Right cardiac atrium (tissue), 5 donors: ENCODE data around the gene KL. TPM values are rescaled to one million over a fixed set of nuclear protein-coding genes. Genes with fewer than 3 reads are reported as not detected.

Experiments used
- ATAC-seq, 2 donors: fragments of 200-7000 bp; cut with Tn5 transposase; one replicate each; pipeline versions ENCODE4 v1.8.0 to v1.9.1; 2020; ENCODE audit warnings: moderate library complexity in 2 of 2, mild to moderate bottlenecking in 1 of 2
- DNase-seq, 3 donors: peaks; one replicate each; pipeline ENCODE4 v3.0.0-alpha.2; 2020
- H3K27ac ChIP-seq: one replicate; pipeline ENCODE4 v1.5.1; 2013; ENCODE audit warnings: mild to moderate bottlenecking, low read length, control low read depth, moderate library complexity
- H3K27me3 ChIP-seq: one replicate; pipeline ENCODE4 v1.6.1; 2013; ENCODE audit not compliant: control insufficient read depth, insufficient read depth
- H3K4me1 ChIP-seq: one replicate; pipeline ENCODE4 v1.6.1; 2013; ENCODE audit warnings: low read length; ENCODE audit not compliant: control insufficient read depth, insufficient read depth
- H3K4me3 ChIP-seq: one replicate; pipeline ENCODE4 v1.5.1; 2013; ENCODE audit warnings: low read length, control low read depth
- H3K9me3 ChIP-seq: one replicate; pipeline ENCODE4 v1.6.1; 2013; ENCODE audit warnings: low read length; ENCODE audit not compliant: control insufficient read depth
- WGBS: extraction: QIAGEN DNeasy Blood & Tissue Kit; methylation state at CpG from one replicate; pipeline ENCODE4 v1.1.7; 2013; 5-methylcytosine and 5-hydroxymethylcytosine counted together
- intact Hi-C, 4 donors: fragments of 100-400 bp; cut with DNase I; formaldehyde crosslinking; loops; one replicate each; pipeline versions ENCODE4 v1.11.0 to v1.14.0; 2022 to 2023
- polyA plus RNA-seq: library from polyadenylated mRNA; stranded (reverse); fragments of 200-250 nt; gene quantifications from one replicate; pipeline ENCODE4 v1.2.3, GENCODE V29; 2013
- total RNA-seq, 4 donors: library from RNA; stranded (reverse); fragmentation: NEBNext Ultra II Directional; extraction: Animal tissue kit (Norgen Biotek cat#: 25700); gene quantifications; one replicate each; pipeline ENCODE4 v1.2.1, GENCODE V29; 2021
- donor health status: healthy with polysubstance abuse.
- donor health status: DM: no; HTN: yes; CAD: no.
- donor health status: DM: no; HTN: no; CAD: no.
- donor health status: DM: no; HTN: yes; CAD: no; lungs with severe emphysema.
- donor health status: DM: yes; HTN: yes; CAD: no.

The KL gene
- total and polyA plus RNA-seq, 5 donors, result 0.95 to 2.7 (median 1.9) TPM

DNA sequence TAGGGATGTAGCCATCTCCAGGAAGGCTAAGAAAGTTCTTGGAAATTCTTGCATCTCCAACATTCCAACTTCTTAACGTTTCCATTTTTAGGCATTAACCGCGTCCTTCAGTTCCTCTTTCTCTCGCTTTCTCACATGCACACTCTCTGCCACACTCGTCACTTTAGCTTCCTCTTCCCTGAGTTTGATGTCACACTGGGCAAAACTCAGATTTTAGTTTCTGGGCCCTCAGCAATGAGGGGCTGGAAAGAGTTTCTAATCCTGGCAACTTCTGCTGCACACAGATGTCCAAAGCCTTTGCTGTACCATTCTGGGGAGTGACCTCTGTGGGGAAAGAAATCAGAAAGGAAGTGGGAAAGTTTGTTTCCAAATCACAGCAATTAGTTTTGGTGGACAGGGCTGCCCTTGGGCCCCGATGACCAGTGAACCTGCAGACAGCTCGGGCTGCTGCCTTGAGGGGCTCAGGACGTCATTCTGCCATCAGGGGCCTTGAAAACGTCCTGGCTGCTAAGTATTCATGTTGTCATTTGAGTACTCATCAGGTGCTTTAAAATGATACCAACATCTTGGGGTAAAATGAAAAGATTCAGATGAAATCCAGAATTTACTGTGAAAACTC lies 89.3 kb downstream of the KL start:
- Histone ChIP-seq H3K27me3 (no peaks in the 10 kb centered on the region), H3K4me1 (peaks cover 5% of the 10 kb centered on the region), H3K4me3 (no peak overlapping the region), H3K9me3 (no peaks in the 10 kb centered on the region), H3K27ac (no peak overlapping the region)
- intact Hi-C loops, result no loop called here
- no peak for DNase-seq
- ATAC-seq, result peak in 1 of 2 donors; percentile 29
- 70% methylated on average over 9 of the region's 9 CpGs for WGBS

DNA sequence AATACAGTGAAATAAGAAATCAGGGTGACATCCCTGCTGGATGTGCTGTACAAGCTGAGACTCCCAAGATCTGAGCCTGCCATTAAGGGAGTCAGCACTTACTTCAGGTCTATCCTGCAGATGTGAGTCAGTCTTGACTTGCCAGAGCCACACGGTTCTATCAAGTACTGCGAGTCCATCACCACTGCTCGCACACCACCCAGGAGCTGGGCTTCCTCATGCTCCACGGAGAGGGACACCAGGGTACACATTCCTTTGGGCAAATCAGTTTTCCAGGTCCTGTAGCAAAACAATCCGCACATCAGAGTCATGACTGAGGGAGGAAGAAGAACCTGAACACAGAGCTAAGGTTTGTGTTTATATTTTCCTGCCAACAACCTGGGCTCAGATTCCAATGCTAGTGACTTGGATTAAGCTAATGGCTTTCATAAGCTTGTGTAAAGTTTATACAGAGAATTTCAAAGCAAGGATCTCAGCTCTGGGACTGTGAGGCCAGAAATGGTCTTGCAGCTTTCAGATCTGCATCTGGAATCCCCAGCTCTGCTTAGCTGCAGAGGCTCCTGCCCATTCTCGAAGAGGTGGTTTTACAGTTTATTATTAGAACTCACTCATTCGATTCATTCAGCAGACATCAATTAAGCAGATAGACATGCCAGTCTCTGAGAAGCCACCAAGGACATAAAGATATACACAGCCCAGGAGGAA lies 90.6 kb downstream of the KL start:
- WGBS, result 75% methylated on average over 7 of the region's 7 CpGs
- ATAC-seq, result no peak
- no peak for DNase-seq
- H3K27me3 ChIP-seq, result no peaks in the 10 kb centered on the region
- no peaks in the 10 kb centered on the region for H3K9me3 ChIP-seq
- H3K27ac ChIP-seq, result peak overlapping the region; percentile 1
- peaks cover 7% of the 10 kb centered on the region for H3K4me1 ChIP-seq
- H3K4me3 ChIP-seq, result no peak overlapping the region
- intact Hi-C loops, result no loop called here

DNA sequence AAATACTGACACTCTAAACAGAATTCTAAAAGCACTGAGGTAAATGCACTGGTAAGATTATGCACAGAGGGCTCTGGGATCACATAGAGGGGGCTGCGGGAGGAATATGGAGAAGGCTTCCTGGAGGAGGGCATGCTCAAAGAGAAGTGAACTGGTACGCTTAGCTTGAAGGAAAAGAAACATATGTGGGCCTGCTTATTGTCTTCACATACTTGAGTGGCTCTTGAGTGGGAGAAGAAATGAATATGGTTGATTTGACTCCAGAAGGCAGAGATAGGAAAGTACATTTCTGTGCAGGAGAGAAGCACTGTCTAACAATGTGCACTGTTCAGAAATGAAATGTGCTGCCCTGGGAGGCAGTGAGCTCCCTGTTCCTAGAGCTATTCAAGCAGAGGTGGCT lies 91.1 kb downstream of the KL start:
- peaks cover 7% of the 10 kb centered on the region for H3K4me1 ChIP-seq
- H3K27ac ChIP-seq, result peak overlapping the region; percentile 36
- ATAC-seq (no peak), DNase-seq (no peak)
- intact Hi-C loops, result no loop called here
- H3K27me3 ChIP-seq, result no peaks in the 10 kb centered on the region
- H3K4me3 ChIP-seq, result no peak overlapping the region
- WGBS, result 95% methylated on average over 2 of the region's 2 CpGs
- no peaks in the 10 kb centered on the region for H3K9me3 ChIP-seq

DNA sequence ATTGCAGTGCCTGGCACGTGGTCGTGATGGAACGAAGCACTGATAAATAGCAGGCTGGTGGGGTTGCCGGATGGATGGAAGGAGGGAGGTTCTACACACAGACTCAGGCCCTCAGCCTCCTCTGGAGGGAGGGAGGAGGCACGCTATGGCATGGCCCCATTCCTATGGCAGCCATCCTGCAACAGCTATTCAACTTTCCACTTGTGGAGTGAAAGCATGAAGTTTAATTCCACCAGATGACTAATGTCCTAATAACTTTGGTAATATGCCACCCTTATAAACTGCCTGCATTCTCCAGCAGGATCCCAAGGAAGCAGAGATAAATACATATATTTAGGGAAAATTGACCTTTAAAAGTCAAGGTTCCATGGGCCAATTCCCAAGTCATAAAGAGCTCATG lies 92.4 kb downstream of the KL start:
- Histone ChIP-seq H3K27ac (peak overlapping the region; percentile 1), H3K4me1 (peaks cover 17% of the 10 kb centered on the region), H3K9me3 (no peaks in the 10 kb centered on the region), H3K4me3 (no peak overlapping the region), H3K27me3 (no peaks in the 10 kb centered on the region)
- intact Hi-C loops, result no loop called here
- WGBS, result 76% methylated on average over 5 of the region's 5 CpGs
- DNase-seq (no peak), ATAC-seq (no peak)

DNA sequence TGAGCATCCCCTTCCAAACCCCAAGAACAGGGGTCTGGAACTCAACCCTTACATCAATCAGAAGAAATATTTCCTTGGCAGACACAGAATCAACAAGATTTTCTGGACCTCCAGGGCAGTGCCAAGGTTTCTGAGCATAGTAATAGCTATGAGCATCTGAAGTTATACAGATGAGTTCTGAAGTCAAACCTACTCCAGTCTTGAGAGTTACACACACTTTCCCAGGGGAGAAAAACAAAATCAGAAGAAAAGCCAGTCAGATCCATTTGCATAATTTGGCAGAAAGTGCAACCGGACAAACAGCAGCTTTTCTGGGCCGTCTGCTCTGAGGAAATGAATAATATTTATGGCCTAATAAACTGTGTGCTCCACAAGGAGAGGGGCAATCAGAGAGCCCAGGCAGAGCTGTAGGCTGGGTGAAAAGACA lies 93.1 kb downstream of the KL start:
- H3K9me3 ChIP-seq, result no peaks in the 10 kb centered on the region
- ATAC-seq (no peak), DNase-seq (no peak)
- intact Hi-C loops, result no loop called here
- 48% methylated on average over 2 of the region's 2 CpGs for WGBS
- peak overlapping the region; percentile 20 for H3K27ac ChIP-seq
- H3K4me1 ChIP-seq, result peaks cover 17% of the 10 kb centered on the region
- no peaks in the 10 kb centered on the region for H3K27me3 ChIP-seq
- H3K4me3 ChIP-seq, result no peak overlapping the region

DNA sequence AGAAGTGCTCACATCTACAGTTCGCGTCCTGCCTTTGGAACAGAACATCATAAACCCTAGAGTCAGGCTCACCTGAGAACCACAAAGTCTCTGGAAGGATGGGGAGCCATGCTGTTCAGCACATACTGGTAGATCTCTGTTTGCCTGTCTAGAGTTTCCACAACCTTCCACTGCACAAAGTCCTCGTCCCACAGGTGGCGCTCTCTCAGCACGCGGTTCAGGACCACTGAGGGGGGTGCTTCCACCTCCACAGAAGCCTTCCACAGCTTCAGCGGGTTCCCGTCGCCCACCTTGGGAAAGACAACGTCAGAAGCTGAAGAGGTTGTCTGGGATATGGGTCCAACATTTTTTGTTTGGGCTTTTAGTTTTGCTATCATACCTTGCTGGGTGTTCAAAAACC lies 93.6 kb downstream of the KL start:
- peaks cover 17% of the 10 kb centered on the region for H3K4me1 ChIP-seq
- H3K9me3 ChIP-seq, result no peaks in the 10 kb centered on the region
- intact Hi-C loops, result loop anchor here in 1 of 4 donors (5.0 to 10.0 kb wide), 2 partner anchors 375 to 432 kb away; no protein-coding TSS in a partner anchor
- peak in 1 of 3 donors; percentile 61 for DNase-seq
- H3K4me3 ChIP-seq, result no peak overlapping the region
- peak overlapping the region; percentile 20 for H3K27ac ChIP-seq
- no peaks in the 10 kb centered on the region for H3K27me3 ChIP-seq
- ATAC-seq, result no peak
- 80% methylated on average over 10 of the region's 10 CpGs for WGBS

DNA sequence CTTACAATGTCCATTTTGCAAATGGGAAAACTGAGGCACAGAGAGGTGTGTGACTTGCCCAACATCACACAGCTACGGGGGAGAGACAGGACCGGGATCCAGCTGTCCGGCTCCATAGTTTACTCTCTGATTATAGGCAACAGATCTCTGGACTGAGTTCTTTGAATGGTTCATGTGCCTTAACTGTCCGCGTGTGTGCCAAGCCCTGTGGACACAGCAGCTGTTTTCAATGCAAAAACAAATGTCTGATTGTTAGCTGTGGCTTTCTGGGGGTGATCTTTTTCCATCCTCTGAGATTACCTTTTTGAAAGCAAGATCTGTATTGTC lies 94.1 kb downstream of the KL start:
- WGBS, result 67% methylated on average over 5 of the region's 5 CpGs
- H3K4me1 ChIP-seq, result peaks cover 17% of the 10 kb centered on the region
- H3K27me3 ChIP-seq, result no peaks in the 10 kb centered on the region
- no peak overlapping the region for H3K4me3 ChIP-seq
- DNase-seq (peak in 1 of 3 donors; percentile 54), ATAC-seq (peak in 1 of 2 donors; percentile 12)
- no peaks in the 10 kb centered on the region for H3K9me3 ChIP-seq
- H3K27ac ChIP-seq, result peak overlapping the region; percentile 60
- intact Hi-C loops, result loop anchor here in 1 of 4 donors (5.0 to 10.0 kb wide), 2 partner anchors 376 to 432 kb away; no protein-coding TSS in a partner anchor

DNA sequence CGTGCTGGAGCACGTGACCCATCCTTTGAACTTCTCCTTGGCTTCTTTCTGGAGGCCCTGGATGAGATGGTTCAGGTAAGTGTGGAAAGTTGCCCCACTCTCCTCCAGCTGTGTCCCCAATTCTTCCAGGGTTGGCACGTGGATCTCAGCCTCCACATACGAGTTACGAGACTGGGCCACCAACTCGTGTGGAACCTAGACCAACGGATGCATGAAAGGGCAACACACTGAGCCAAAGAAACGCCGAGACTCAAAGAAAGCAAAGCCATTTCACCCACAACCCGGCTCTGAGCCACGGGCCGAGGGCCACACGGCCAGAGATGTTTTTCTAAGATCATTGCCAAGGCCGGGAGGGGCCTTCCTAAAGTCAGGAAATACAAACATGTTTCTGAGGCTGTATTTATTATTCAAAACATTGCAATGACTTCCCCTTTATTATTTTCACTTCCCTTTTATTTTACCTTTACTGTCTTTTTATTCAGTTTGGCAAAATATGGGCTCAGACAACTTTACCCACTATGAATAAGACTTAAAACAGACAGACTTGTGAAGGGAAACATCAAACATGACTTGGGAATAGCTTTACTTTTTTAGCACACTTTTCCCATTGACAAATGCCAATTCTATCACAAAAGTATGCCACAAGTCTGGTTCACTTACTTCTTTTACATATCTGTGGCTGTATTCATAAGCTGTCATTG lies 94.6 kb downstream of the KL start:
- 33% methylated on average over 14 of the region's 14 CpGs for WGBS
- Histone ChIP-seq H3K9me3 (no peaks in the 10 kb centered on the region), H3K27me3 (no peaks in the 10 kb centered on the region), H3K4me3 (no peak overlapping the region), H3K27ac (peak overlapping the region; percentile 60), H3K4me1 (peaks cover 17% of the 10 kb centered on the region)
- ATAC-seq (peak; percentile 72 to 79), DNase-seq (peak; percentile 73 to 88 (median 88))
- intact Hi-C loops, result loop anchor here in 1 of 4 donors (5.0 to 10.0 kb wide), 2 partner anchors 376 to 431 kb away; no protein-coding TSS in a partner anchor

DNA sequence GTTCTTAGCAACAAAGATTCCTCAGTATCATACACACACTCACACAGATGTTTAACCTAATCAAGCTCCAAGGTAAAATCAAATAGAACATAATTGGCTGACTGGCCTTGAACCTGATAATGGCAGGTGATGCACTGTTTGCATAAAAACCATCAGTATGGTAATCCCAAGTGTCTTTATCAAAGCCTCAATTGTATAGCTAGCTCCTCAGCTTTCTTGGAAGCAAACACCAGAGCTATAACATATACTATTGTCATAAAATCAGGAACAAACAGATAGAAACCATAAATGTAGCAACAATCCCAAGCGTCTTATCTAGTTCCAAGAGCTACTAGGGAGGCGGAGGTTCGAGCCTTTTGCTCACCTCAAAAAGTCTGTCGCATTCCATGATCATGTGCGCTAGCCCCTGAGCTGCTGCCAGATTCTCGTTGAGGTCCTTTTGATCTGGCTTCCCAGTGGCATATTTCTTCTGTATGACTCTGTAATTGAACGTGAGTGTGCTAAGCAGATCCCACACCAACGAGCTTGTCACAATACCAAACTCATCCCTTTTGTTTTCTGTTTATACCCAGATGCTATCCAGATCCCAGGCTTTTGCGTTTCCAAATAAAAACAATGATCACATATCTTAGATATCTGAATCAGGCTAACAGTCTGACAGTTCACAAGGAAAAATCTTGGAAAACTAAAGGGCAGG lies 95.3 kb downstream of the KL start:
- Histone ChIP-seq H3K27me3 (no peaks in the 10 kb centered on the region), H3K4me3 (no peak overlapping the region), H3K4me1 (peaks cover 17% of the 10 kb centered on the region), H3K9me3 (no peaks in the 10 kb centered on the region), H3K27ac (peak overlapping the region; percentile 7)
- DNase-seq, result peak in 1 of 3 donors; percentile 55
- intact Hi-C loops, result loop anchor here in 1 of 4 donors (5.0 to 10.0 kb wide), 2 partner anchors 377 to 431 kb away; no protein-coding TSS in a partner anchor
- WGBS, result 41% methylated on average over 9 of the region's 9 CpGs
- ATAC-seq, result no peak

DNA sequence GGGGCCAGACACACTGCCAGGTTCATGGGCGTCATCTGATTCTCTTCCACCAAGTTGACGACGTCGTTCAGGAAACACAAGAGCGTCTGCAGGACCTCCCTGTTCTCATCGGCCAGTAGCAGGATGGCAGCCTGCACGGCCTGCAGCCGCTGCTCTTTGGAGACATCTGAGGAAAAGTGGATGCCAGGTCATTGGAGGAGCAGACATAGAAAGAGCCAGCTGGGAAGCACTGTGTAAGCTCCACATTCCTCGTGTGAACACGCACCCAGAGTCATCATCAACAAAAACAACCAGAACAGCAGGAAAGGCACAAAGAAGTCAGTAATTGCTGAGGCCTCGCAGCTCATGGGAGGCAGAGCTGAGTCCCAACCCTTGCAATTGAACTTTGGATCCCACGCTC lies 96.5 kb downstream of the KL start:
- H3K9me3 ChIP-seq, result no peaks in the 10 kb centered on the region
- DNase-seq (peak in 2 of 3 donors; percentile 65), ATAC-seq (peak in 1 of 2 donors; percentile 8)
- H3K27ac ChIP-seq, result peak overlapping the region; percentile 36
- H3K4me1 ChIP-seq, result peaks cover 17% of the 10 kb centered on the region
- WGBS, result 59% methylated on average over 12 of the region's 12 CpGs
- H3K27me3 ChIP-seq, result no peaks in the 10 kb centered on the region
- intact Hi-C loops, result loop anchor here in 1 of 4 donors (5.0 to 10.0 kb wide), 2 partner anchors 378 to 430 kb away; no protein-coding TSS in a partner anchor
- H3K4me3 ChIP-seq, result no peak overlapping the region
